PC-9 (cell line): Measurements from ENCODE around the gene MYL6B. TPM values are rescaled to one million over a fixed set of nuclear protein-coding genes. Genes with fewer than 3 reads are reported as not detected.

Experiments
- BruUV-seq: library from RNA; stranded (reverse); fragments of 400-500 nt; replicated peaks from 2 replicates; lab custom pipeline; 2021; lab: Mats Ljungman, UMichigan
- CTCF ChIA-PET: fragments of 300-600 bp; sonication (Branson Sonifier 250); formaldehyde crosslinking; loops from one replicate; lab custom pipeline; 2022; ENCODE audit warnings: antibody characterized with exemption; lab: Charles Lee
- POLR2A ChIA-PET: fragments of 300-600 bp; sonication (Branson Sonifier 250); formaldehyde crosslinking; loops from one replicate; lab custom pipeline; 2022; ENCODE audit warnings: antibody characterized with exemption; ENCODE audit not compliant: unreplicated experiment; lab: Charles Lee
- DNase-seq, 2 experiments: peaks; one replicate each; pipeline versions ENCODE4 v3.0.0 to v3.0.0-alpha.2; 2015 to 2022; ENCODE audit warnings: mixed read lengths in 1 of 2
- H2AFZ ChIP-seq: fragments of 200-600 bp; sonication (generic); 2 replicates; pipeline ENCODE4 v1.8.1; 2017; ENCODE audit warnings: antibody characterized with exemption
- H3F3A ChIP-seq: fragments of 200-600 bp; sonication (generic); 2 replicates; pipeline ENCODE4 v1.8.1; 2017; ENCODE audit warnings: antibody characterized with exemption, mild to moderate bottlenecking, low read depth; ENCODE audit not compliant: insufficient read depth
- H3K27ac ChIP-seq: fragments of 200-600 bp; sonication (generic); 2 replicates; pipeline ENCODE4 v1.6.1; 2016; ENCODE audit warnings: mixed run types
- H3K27me3 ChIP-seq: fragments of 200-600 bp; sonication (generic); 2 replicates; pipeline ENCODE4 v1.6.1; 2016; ENCODE audit warnings: low read depth, mixed run types; ENCODE audit not compliant: insufficient read depth
- H3K36me3 ChIP-seq: fragments of 200-600 bp; sonication (generic); 2 replicates; pipeline ENCODE4 v1.6.1; 2016; ENCODE audit warnings: low read depth, mixed run types
- H3K4me1 ChIP-seq: fragments of 200-600 bp; sonication (generic); replicated peaks from 2 replicates; pipeline ENCODE4 v1.6.1; 2016; ENCODE audit warnings: mixed run types; ENCODE audit not compliant: insufficient read depth
- H3K4me2 ChIP-seq: fragments of 200-600 bp; sonication (generic); 2 replicates; pipeline ENCODE4 v1.6.1; 2017; ENCODE audit warnings: mixed run types
- H3K4me3 ChIP-seq: fragments of 200-600 bp; sonication (generic); 2 replicates; pipeline ENCODE4 v1.6.1; 2016; ENCODE audit warnings: mixed run types
- H3K79me2 ChIP-seq: fragments of 200-600 bp; sonication (generic); 2 replicates; pipeline ENCODE4 v1.6.1; 2017; ENCODE audit warnings: low read depth, mixed run types
- H3K9me2 ChIP-seq: fragments of 200-600 bp; sonication (generic); 2 replicates; pipeline ENCODE4 v1.8.1; 2017; ENCODE audit warnings: mild to moderate bottlenecking; ENCODE audit not compliant: insufficient read depth
- H3K9me3 ChIP-seq: fragments of 200-600 bp; sonication (generic); 2 replicates; pipeline ENCODE4 v1.8.1; 2016; ENCODE audit warnings: low read depth; ENCODE audit not compliant: insufficient read depth
- H4K20me1 ChIP-seq: fragments of 200-600 bp; sonication (generic); 2 replicates; pipeline ENCODE4 v1.8.1; 2017; ENCODE audit not compliant: insufficient read depth
- EZH2 ChIP-seq: fragments of 200-600 bp; sonication (generic); IDR thresholded peaks from 2 replicates; pipeline ENCODE4 v1.8.0; 2017; ENCODE audit warnings: antibody characterized with exemption, low read depth
- intact Hi-C: fragments of 100-400 bp; cut with micrococcal nuclease; formaldehyde crosslinking; loops from one replicate; pipeline ENCODE4 v1.10.0; 2022; ENCODE audit not compliant: unreplicated experiment
- total RNA-seq: library from RNA; stranded (reverse); gene quantifications from 2 replicates; pipeline ENCODE4 v1.2.3, GENCODE V29; 2021
- TF ChIP-seq, protein P1 (sequence below): fragments of 200-600 bp; sonication (generic); conservative IDR thresholded peaks from 2 replicates; pipeline ENCODE4 v1.6.1; 2017; ENCODE audit warnings: mixed run types, antibody characterized with exemption, mild to moderate bottlenecking, moderate library complexity

The MYL6B gene
- total RNA-seq, 1 experiment from 2014 or later = 121 TPM

DNA sequence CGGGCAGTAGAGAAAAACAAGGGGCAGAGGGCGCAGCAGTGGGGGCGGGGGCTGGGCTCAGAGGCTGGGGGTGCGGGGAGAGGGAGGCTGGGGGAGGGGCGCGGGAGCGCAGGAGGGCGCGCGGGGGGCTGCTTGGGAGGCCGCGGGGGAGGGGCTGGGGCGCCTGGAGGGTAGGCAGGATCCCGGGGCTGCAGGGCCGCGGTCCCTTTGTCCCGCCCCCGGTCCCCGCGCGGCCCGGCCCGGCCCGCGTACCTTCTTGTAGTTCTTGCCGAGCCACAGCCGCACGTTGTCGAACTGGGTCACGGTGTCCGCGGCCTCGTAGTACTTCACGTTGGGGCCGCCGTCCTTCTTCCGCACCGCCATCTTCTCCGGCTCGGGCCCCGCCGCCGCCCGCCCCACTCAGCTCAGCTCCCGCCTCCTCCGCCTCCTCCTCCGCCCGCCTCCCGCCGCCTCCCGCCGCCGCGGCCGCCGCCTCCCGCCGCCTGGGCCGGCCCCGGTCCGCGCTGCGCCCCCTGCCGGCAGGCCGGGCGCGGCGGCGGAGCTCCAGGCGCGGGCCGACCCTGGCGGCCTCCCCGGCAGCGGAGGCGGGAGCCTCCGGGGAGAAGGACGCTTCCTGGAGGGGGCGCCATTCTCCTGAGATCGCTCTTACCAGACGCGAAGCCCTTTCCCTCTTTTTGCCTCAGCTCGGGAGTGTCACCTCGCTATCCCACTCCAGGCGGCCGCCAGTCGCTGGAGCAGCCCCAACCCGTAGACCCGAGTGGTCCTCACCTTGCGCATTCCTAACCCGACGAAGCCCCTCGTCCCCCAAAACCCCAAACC is 36.9 kb downstream of the MYL6B start, which contains the start of gene SMARCC2:
Gene SMARCC2, minus strand, starts transcription at position 385 of the 819 bp plus-strand sequence. Its CDS starts 22 bp downstream, at position 363.
- H3K27ac ChIP-seq = peak within 1 kb of the TSS; percentile 85
- H3K36me3 ChIP-seq = peaks cover 11% of the 10 kb centered on the region
- no peaks in the 10 kb centered on the region for H3K9me3 ChIP-seq
- intact Hi-C loops = loop anchor here (1.0 to 2.0 kb wide), 2 partner anchors 63 to 193 kb away; partner anchors contain the start of gene SUOX
- ChIA-PET POLR2A (interaction anchor here (0.5 to 1.3 kb wide), 6 partner anchors 32 to 939 kb away, joined by 3 to 15 read pairs (median 4); partner anchors contain the start of genes ESYT1, LRP1 and RNF41), CTCF (interaction anchor here (0.7 to 1.8 kb wide), 11 partner anchors 28 to 448 kb away, joined by 3 to 14 read pairs (median 6); partner anchors contain the start of genes ESYT1, PA2G4, RNF41 and RPL41)
- peak; percentile 71 to 91 for DNase-seq
- H3K4me1 ChIP-seq = peaks cover 28% of the 10 kb centered on the region
- peaks cover 39% of the 10 kb centered on the region; the same call in 1 of the 2 replicates for H3F3A ChIP-seq
- BruUV-seq = no TSS peak
- H4K20me1 ChIP-seq = no peaks in the 10 kb centered on the region
- no peaks in the 10 kb centered on the region for H3K27me3 ChIP-seq
- H2AFZ ChIP-seq = peak within 1 kb of the TSS; percentile 96
- peak within 1 kb of the TSS; percentile 99 for H3K4me3 ChIP-seq
- TF ChIP-seq, protein P1, sequence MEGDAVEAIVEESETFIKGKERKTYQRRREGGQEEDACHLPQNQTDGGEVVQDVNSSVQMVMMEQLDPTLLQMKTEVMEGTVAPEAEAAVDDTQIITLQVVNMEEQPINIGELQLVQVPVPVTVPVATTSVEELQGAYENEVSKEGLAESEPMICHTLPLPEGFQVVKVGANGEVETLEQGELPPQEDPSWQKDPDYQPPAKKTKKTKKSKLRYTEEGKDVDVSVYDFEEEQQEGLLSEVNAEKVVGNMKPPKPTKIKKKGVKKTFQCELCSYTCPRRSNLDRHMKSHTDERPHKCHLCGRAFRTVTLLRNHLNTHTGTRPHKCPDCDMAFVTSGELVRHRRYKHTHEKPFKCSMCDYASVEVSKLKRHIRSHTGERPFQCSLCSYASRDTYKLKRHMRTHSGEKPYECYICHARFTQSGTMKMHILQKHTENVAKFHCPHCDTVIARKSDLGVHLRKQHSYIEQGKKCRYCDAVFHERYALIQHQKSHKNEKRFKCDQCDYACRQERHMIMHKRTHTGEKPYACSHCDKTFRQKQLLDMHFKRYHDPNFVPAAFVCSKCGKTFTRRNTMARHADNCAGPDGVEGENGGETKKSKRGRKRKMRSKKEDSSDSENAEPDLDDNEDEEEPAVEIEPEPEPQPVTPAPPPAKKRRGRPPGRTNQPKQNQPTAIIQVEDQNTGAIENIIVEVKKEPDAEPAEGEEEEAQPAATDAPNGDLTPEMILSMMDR = peak; percentile 68
- TF ChIP-seq EZH2 = no peak
- no peaks in the 10 kb centered on the region for H3K9me2 ChIP-seq
- peaks cover 30% of the 10 kb centered on the region for H3K79me2 ChIP-seq
- H3K4me2 ChIP-seq = peak within 1 kb of the TSS; percentile 97

DNA sequence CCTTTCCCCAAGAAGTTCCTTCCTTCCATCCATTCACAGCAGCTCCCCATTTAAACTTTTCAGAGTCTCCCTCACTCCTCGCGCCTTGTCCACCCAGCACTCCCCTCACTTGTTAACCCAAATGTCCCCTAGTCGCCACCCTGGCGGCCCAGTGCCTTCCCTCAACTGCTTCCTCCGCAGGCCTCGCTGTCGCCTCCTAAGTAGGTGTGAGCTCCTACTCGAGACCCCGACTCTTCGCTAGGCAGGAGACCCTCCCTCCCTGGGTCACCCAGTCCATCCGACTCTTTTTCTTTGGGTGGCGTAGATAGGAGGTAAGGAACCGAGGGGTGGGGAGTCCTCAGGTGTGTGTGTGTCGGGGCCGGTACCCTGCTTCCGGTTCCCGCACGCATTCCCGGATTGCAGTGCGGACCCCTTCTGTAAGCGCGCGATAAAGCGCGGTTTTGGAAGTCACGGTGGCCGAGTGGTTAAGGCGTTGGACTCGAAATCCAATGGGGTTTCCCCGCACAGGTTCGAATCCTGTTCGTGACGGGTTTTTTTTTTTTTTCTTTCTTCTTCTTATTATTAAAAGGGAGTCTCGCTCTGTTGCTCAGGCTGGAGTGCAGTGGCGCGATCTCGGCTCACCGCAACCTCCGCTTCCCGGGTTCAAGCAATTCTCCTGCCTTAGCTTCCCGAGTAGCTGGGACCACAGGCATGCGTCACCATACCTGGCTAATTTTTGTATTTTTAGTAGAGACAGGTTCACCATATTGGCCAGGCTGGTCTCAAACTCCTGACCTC is 37.7 kb downstream of the MYL6B start:
- no peak for TF ChIP-seq EZH2
- TF ChIP-seq, protein P1 = peak; percentile 32; the same call in 1 of the 2 replicates
- peaks cover 30% of the 10 kb centered on the region for H3K79me2 ChIP-seq
- POLR2A ChIA-PET = interaction anchor here (0.5 to 1.3 kb wide), 4 partner anchors 32 to 901 kb away, joined by 3 to 15 read pairs (median 8); partner anchors contain the start of genes ESYT1 and RNF41
- no peaks in the 10 kb centered on the region for H3K9me2 ChIP-seq
- H3F3A ChIP-seq = peaks cover 39% of the 10 kb centered on the region; the same call in 1 of the 2 replicates
- H3K4me2 ChIP-seq = peak overlapping the region; percentile 95
- H3K4me3 ChIP-seq = peak overlapping the region; percentile 99
- intact Hi-C loops = loop anchor here (1.0 to 10.0 kb wide), 5 partner anchors 64 to 445 kb away; partner anchors contain the start of genes BAZ2A, COQ10A, SUOX and ZC3H10
- H3K36me3 ChIP-seq = peaks cover 7% of the 10 kb centered on the region; the same call in 1 of the 2 replicates
- CTCF ChIA-PET = interaction anchor here (0.8 to 1.8 kb wide), 8 partner anchors 32 to 447 kb away, joined by 3 to 14 read pairs (median 7); partner anchors contain the start of genes PA2G4, RNF41, RPL41 and STAT2
- H4K20me1 ChIP-seq = no peaks in the 10 kb centered on the region
- peak overlapping the region; percentile 85 for H3K27ac ChIP-seq
- TSS peak; percentile 65 for BruUV-seq
- H3K27me3 ChIP-seq = no peaks in the 10 kb centered on the region
- DNase-seq = peak; percentile 78 to 89
- peak overlapping the region; percentile 96 for H2AFZ ChIP-seq
- H3K4me1 ChIP-seq = peaks cover 28% of the 10 kb centered on the region
- no peaks in the 10 kb centered on the region for H3K9me3 ChIP-seq
